A549 (cell line): ENCODE measurements around the gene SLC47A2. TPM values are rescaled to one million over a fixed set of nuclear protein-coding genes. Genes with fewer than 3 reads are reported as not detected.
A peak's percentile ranks its signal among the peaks of the same experiment; 100 is the strongest.

ENCODE experiments used
- ATAC-seq, 2 experiments: fragments of 200-7000 bp in 1 of 2; fragments of >200 bp in 1 of 2; cut with Nextera tagmentation in 1 of 2; cut with Tn5 transposase in 1 of 2; 3 replicates each; pipeline versions ENCODE4 v1.8.0 to v1.9.1; 2018 to 2020; ENCODE audit warnings: mild to moderate bottlenecking in 1 of 2, moderate library complexity in 1 of 2
- CTCF ChIA-PET: fragments of 300-600 bp; sonication (Branson Sonifier 250); formaldehyde crosslinking; extraction: SDS; loops from one replicate; lab custom pipeline; 2021; ENCODE audit warnings: antibody characterized with exemption, inconsistent platforms; lab: Yijun Ruan, JAX
- POLR2A ChIA-PET: fragments of 350-600 bp; formaldehyde crosslinking; extraction: SDS; loops from one replicate; lab custom pipeline; 2021; ENCODE audit warnings: antibody characterized with exemption, inconsistent platforms; lab: Yijun Ruan, JAX
- DNase-seq, 2 experiments: peaks; one replicate each; pipeline versions ENCODE4 v3.0.0 to v3.0.0-alpha.2; 2011 to 2016; ENCODE audit warnings: low read depth in 1 of 2, low spot score in 1 of 2
- FAIRE-seq: peaks from 2 replicates; lab custom pipeline; 2011; peaks lifted over from hg19 to GRCh38; lab: Jason Lieb, UNC
- H3K27ac ChIP-seq, 2 experiments: fragments of >200 bp; sonication (Bioruptor Twin); formaldehyde crosslinking; 3 replicates each; pipeline ENCODE4 v1.5.1; 2016 to 2017
- H3K4me1 ChIP-seq: fragments of >200 bp; sonication (Bioruptor Twin); formaldehyde crosslinking; 3 replicates; pipeline ENCODE4 v1.6.1; 2016
- H3K4me2 ChIP-seq: fragments of >200 bp; sonication (Bioruptor Twin); formaldehyde crosslinking; 3 replicates; pipeline ENCODE4 v1.6.1; 2016
- H3K4me3 ChIP-seq: fragments of >200 bp; sonication (Bioruptor Twin); formaldehyde crosslinking; 3 replicates; pipeline ENCODE4 v1.5.1; 2016
- H3K9me3 ChIP-seq: fragments of >200 bp; sonication (Bioruptor Twin); formaldehyde crosslinking; 3 replicates; pipeline ENCODE4 v1.6.1; 2016
- CTCF ChIP-seq: fragments of >200 bp; sonication (Bioruptor Twin); formaldehyde crosslinking; IDR thresholded peaks from 3 replicates; pipeline ENCODE4 v1.5.1; 2016
- FOSB ChIP-seq: fragments of 250-450 bp; sonication (Bioruptor Pico); IDR thresholded peaks from 2 replicates; pipeline ENCODE4 v1.5.0; 2020; ENCODE audit warnings: mild to moderate bottlenecking, moderate library complexity
- GATA3 ChIP-seq: IDR thresholded peaks from 2 replicates; pipeline ENCODE4 v1.6.1; 2012; ENCODE audit warnings: borderline replicate concordance
- HMGXB4 ChIP-seq: fragments of 250-450 bp; sonication (Bioruptor Pico); IDR thresholded peaks from 2 replicates; pipeline ENCODE4 v1.5.0; 2021; ENCODE audit warnings: mild to moderate bottlenecking, moderate library complexity, borderline replicate concordance
- HOXA7 ChIP-seq: fragments of 250-450 bp; sonication (Bioruptor Pico); IDR thresholded peaks from 2 replicates; pipeline ENCODE4 v1.5.0; 2020; ENCODE audit warnings: mild to moderate bottlenecking, moderate library complexity
- HOXB5 ChIP-seq: fragments of 250-450 bp; sonication (Bioruptor Pico); IDR thresholded peaks from 2 replicates; pipeline ENCODE4 v1.5.0; 2020; ENCODE audit warnings: mild to moderate bottlenecking, moderate library complexity
- JUN ChIP-seq, 2 experiments: fragments of >200 bp; sonication (Bioruptor Twin); formaldehyde crosslinking; IDR thresholded peaks; 2 replicates in 1 of 2; 3 replicates in 1 of 2; pipeline ENCODE4 v1.6.1; 2016 to 2017
- NPAS2 ChIP-seq: fragments of 250-450 bp; sonication (Bioruptor Pico); IDR thresholded peaks from 2 replicates; pipeline ENCODE4 v1.8.0; 2022; ENCODE audit warnings: mild to moderate bottlenecking, moderate library complexity, borderline replicate concordance
- NR3C1 ChIP-seq: fragments of >200 bp; sonication (Bioruptor Twin); formaldehyde crosslinking; IDR thresholded peaks from 3 replicates; pipeline ENCODE4 v1.6.1; 2017
- PHF8 ChIP-seq: fragments of 200-600 bp; sonication (generic); IDR thresholded peaks from 2 replicates; pipeline ENCODE4 v1.6.1; 2016; ENCODE audit warnings: low read depth, mild to moderate bottlenecking, antibody characterized with exemption, moderate library complexity, borderline replicate concordance
- POLR2A ChIP-seq: IDR thresholded peaks from 2 replicates; pipeline ENCODE4 v1.6.1; 2012; ENCODE audit warnings: mild to moderate bottlenecking, low read length
- POLR2AphosphoS2 ChIP-seq: conservative IDR thresholded peaks from 2 replicates; pipeline ENCODE4 v1.6.1; 2012; ENCODE audit warnings: low read length, improper control_type of control experiment, inconsistent platforms
- RAD21 ChIP-seq, 2 experiments: fragments of >200 bp in 1 of 2; sonication (Bioruptor Twin) in 1 of 2; formaldehyde crosslinking in 1 of 2; IDR thresholded peaks in 1 of 2; conservative IDR thresholded peaks in 1 of 2; 2 replicates in 1 of 2; 3 replicates in 1 of 2; pipeline ENCODE4 v1.6.1; 2012 to 2018; ENCODE audit warnings: inconsistent platforms in 1 of 2
- RNF2 ChIP-seq: fragments of 200-600 bp; sonication (generic); IDR thresholded peaks from 2 replicates; pipeline ENCODE4 v1.6.1; 2016; ENCODE audit warnings: low read depth, mild to moderate bottlenecking, antibody characterized with exemption, moderate library complexity, borderline replicate concordance
- TP53 ChIP-seq: fragments of 250-450 bp; sonication (Bioruptor Pico); IDR thresholded peaks from 2 replicates; pipeline ENCODE4 v1.5.0; 2021; ENCODE audit warnings: mild to moderate bottlenecking, moderate library complexity
- WGBS: methylation state at CpG from one replicate; pipeline ENCODE4 v1.1.6; 2017; ENCODE audit errors: missing lambda C conversion rate; 5-methylcytosine and 5-hydroxymethylcytosine counted together
- polyA plus RNA-seq, 4 experiments: library from polyadenylated mRNA; depleted of rRNA in 3 of 4; stranded (reverse); fragments of >200 nt; fragmentation: RNase III in 1 of 4; extraction: RNeasy Plus Mini Kit Qiagen cat#74134 plus additional on column Dnase treatment in 1 of 4; gene quantifications; 2 replicates in 3 of 4; 3 replicates in 1 of 4; pipeline ENCODE4 v1.2.3, GENCODE V29; 2011 to 2017
- TF ChIP-seq, protein P1 (sequence below): IDR thresholded peaks from 2 replicates; pipeline ENCODE4 v1.6.1; 2012

The SLC47A2 gene
- polyA plus RNA-seq, 2 of the 4 experiments (the other 2 are of a cell fraction), result 0.13 to 0.27 TPM

DNA sequence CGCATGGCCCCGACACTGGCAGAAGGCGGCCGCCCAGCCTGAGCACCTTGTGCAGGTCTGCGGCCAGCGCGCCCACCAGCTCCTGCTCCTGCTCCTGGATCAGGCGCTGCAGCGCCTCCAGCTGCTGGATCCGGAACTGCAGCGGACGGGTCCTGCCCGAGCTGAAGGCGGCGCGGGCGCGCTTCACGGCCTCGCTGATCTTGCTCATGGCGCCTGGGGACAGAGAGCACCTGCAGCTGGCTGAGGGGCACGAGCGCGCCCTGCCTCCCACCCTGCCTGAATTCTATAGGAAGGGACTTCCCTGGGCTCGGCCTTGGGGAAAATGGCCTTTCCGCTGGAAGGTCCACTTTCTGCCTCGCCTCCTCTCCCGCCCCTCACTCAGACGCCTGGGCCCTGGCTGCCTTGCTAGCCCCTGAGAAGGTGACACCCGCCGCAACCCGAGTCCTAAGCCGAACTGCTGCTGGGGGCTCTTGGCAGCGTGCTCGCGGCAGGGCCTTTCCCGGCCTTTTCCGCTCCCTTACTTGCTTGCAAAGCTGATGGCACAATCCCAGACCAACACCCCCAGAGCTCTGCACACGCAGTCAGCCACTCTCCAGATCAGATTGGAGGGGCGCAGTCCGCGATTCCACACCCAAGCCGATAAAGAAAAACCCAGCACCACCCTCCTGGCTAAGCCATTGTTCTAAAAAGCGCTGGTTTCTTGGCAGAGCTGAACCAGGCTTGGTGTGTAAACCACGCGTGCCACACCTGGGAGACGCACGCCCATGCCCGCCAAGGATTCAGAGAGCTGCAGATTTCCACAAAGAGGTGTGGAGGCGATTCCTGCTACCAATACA is 28.8 kb upstream of the SLC47A2 start (continued):
- TF ChIP-seq CTCF (peak; percentile 81), FOSB (CRISPR knock-in tag) (0 out of 2 replicates have a peak, but pooled peaks have one; percentile 32), HOXB5 (peak; percentile 89), NPAS2 (no peak), HOXA7 (CRISPR knock-in tag) (peak; percentile 44; the same call in 1 of the 2 replicates), TP53 (CRISPR knock-in tag) (peak; percentile 80)

DNA sequence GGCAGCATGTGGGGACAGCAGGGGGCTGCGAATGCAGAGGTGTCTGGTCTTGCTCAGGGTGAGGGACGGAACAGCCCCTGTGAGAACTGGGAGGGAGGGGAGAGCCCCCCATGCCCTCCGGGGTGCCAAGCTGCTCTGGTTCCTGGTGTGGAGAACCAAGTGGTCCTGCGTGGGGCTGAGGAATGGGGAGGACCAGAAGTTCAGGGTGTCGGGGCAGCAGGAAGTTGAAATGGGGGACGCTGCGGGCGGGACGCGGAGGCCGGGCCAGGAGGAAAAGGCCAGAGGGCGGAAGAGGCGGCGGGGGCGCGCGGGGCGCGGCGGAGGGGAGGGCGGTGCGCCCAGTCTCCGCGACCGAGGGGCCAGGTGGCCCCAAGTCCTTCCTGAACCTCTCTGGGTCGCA is 28.1 kb upstream of the SLC47A2 start:
- 72% methylated on average over 25 of the region's 26 CpGs for WGBS
- peak overlapping the region; percentile 90 for H3K4me2 ChIP-seq
- H3K4me1 ChIP-seq, result peaks cover 73% of the 10 kb centered on the region
- DNase-seq, result no peak
- CTCF ChIA-PET, result interaction anchor here (0.6 to 20.1 kb wide), 39 partner anchors 13 to 386 kb away, joined by 3 to 681 read pairs (median 4); partner anchors contain the start of genes ALDH3A2, B9D1, MAPK7 and SLC47A1
- POLR2A ChIA-PET, result interaction anchor here (0.6 to 7.8 kb wide), 10 partner anchors 9 to 367 kb away, joined by 3 to 98 read pairs (median 8); partner anchors contain the start of gene ALDH3A2
- FAIRE-seq, result no peak
- ATAC-seq, result no peak
- no peak for TF ChIP-seq RNF2
- no peak for TF ChIP-seq JUN (IDR thresholded peaks at IDR 0.05)
- peak; percentile 32; the same call in 1 of the 2 replicates for TF ChIP-seq POLR2A
- no peak for TF ChIP-seq RAD21 (conservative IDR thresholded peaks at IDR 0.05 in 1 of 2, IDR thresholded peaks at IDR 0.05 in 1 of 2)
- TF ChIP-seq POLR2AphosphoS2, result peak; percentile 31; the same call in 1 of the 2 replicates
- H3K9me3 ChIP-seq, result no peaks in the 10 kb centered on the region
- H3K4me3 ChIP-seq, result peak overlapping the region; percentile 53; the same call in 1 of the 3 replicates
- peak overlapping the region; percentile 98 to 100 for H3K27ac ChIP-seq

GRCh38 chr17:19743101-19744100 is 27.0 kb upstream of the SLC47A2 start:
- 89% methylated on average over 34 of the region's 34 CpGs for WGBS
- TF ChIP-seq GATA3, result 0 out of 2 replicates have a peak, but pooled peaks have one; percentile 1
- peak in 1 of 2 experiments; percentile 7; a peak in 1 of 5 replicates for TF ChIP-seq JUN (IDR thresholded peaks at IDR 0.05)
- TF ChIP-seq HOXA7 (CRISPR knock-in tag), result no peak
- H3K4me2 ChIP-seq, result peak overlapping the region; percentile 12; the same call in 2 of the 3 replicates
- DNase-seq (no peak), ATAC-seq (no peak), FAIRE-seq (no peak)
- ChIA-PET POLR2A (interaction anchor here (0.6 to 7.8 kb wide), 7 partner anchors 9 to 216 kb away, joined by 3 to 98 read pairs (median 7); partner anchors contain the start of gene ALDH3A2), CTCF (interaction anchor here (1.2 to 20.1 kb wide), 12 partner anchors 12 to 231 kb away, joined by 4 to 681 read pairs (median 12); partner anchors contain the start of gene ALDH3A2)
- H3K4me3 ChIP-seq, result no peak overlapping the region
- H3K9me3 ChIP-seq, result no peaks in the 10 kb centered on the region
- peak overlapping the region; percentile 98 to 100 for H3K27ac ChIP-seq
- peaks cover 73% of the 10 kb centered on the region for H3K4me1 ChIP-seq

GRCh38 chr17:19742495-19742894 is 26.1 kb upstream of the SLC47A2 start:
- TF ChIP-seq HMGXB4 (no peak), GATA3 (0 out of 2 replicates have a peak, but pooled peaks have one; percentile 1), POLR2AphosphoS2 (peak; percentile 54), NR3C1 (no peak), PHF8 (no peak)
- TF ChIP-seq, protein P1, sequence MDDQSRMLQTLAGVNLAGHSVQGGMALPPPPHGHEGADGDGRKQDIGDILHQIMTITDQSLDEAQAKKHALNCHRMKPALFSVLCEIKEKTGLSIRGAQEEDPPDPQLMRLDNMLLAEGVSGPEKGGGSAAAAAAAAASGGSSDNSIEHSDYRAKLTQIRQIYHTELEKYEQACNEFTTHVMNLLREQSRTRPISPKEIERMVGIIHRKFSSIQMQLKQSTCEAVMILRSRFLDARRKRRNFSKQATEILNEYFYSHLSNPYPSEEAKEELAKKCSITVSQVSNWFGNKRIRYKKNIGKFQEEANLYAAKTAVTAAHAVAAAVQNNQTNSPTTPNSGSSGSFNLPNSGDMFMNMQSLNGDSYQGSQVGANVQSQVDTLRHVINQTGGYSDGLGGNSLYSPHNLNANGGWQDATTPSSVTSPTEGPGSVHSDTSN, result no peak
- WGBS, result 83% methylated on average over 10 of the region's 10 CpGs
- Histone ChIP-seq H3K27ac (peak overlapping the region; percentile 31 to 98; a peak in 4 of 6 replicates), H3K4me1 (peaks cover 74% of the 10 kb centered on the region), H3K9me3 (no peaks in the 10 kb centered on the region), H3K4me3 (no peak overlapping the region), H3K4me2 (peak overlapping the region; percentile 12; the same call in 2 of the 3 replicates)
- ChIA-PET CTCF (interaction anchor here (0.7 to 20.1 kb wide), 10 partner anchors 11 to 229 kb away, joined by 3 to 681 read pairs (median 6); partner anchors contain the start of gene ALDH3A2), POLR2A (interaction anchor here (1.6 to 7.8 kb wide), 4 partner anchors 11 to 95 kb away, joined by 7 to 98 read pairs (median 45); partner anchors contain the start of gene ALDH3A2)
- FAIRE-seq (no peak), DNase-seq (no peak), ATAC-seq (no peak)
